Measurements from ENCODE around the gene MYO10. TPM values are rescaled to one million over a fixed set of nuclear protein-coding genes. Genes with fewer than 3 reads are reported as not detected.

The MYO10 gene
- polyA plus RNA-seq, 3 donors: 38.1 to 42.3 (median 38.2) TPM

GRCh38 chr5:16918891-16919671 is 17.0 kb downstream of the MYO10 start:
- DNase-seq (ENCODE audit: low read depth in 3 of 3, low spot score in 2 of 3): no peak

- no peak for DNase-seq (ENCODE audit: low read depth in 3 of 3, low spot score in 2 of 3)
Measured at GRCh38 chr5:16918156-16918555, 17.9 kb downstream of the MYO10 start.

GRCh38 chr5:16916262-16916878 is 19.7 kb downstream of the MYO10 start:
- no peak for DNase-seq (ENCODE audit: low read depth in 3 of 3, low spot score in 2 of 3)

- DNase-seq (ENCODE audit: low read depth in 3 of 3, low spot score in 2 of 3): no peak
Measured at GRCh38 chr5:16914584-16914983, 21.5 kb downstream of the MYO10 start.

GRCh38 chr5:16914108-16914435 is 22.0 kb downstream of the MYO10 start:
- DNase-seq (ENCODE audit: low read depth in 3 of 3, low spot score in 2 of 3): no peak

GRCh38 chr5:16913187-16914107 is 22.6 kb downstream of the MYO10 start:
- DNase-seq (ENCODE audit: low read depth in 3 of 3, low spot score in 2 of 3): no peak

GRCh38 chr5:16912080-16912479 is 24.0 kb downstream of the MYO10 start:
- no peak for DNase-seq (ENCODE audit: low read depth in 3 of 3, low spot score in 2 of 3)

GRCh38 chr5:16909464-16909863 is 26.6 kb downstream of the MYO10 start:
- DNase-seq (ENCODE audit: low read depth in 3 of 3, low spot score in 2 of 3): no peak

- no peak for DNase-seq (ENCODE audit: low read depth in 3 of 3, low spot score in 2 of 3)
Measured at GRCh38 chr5:16907270-16907669, 28.8 kb downstream of the MYO10 start.

GRCh38 chr5:16906255-16906654 is 29.8 kb downstream of the MYO10 start:
- no peak for DNase-seq (ENCODE audit: low read depth in 3 of 3, low spot score in 2 of 3)

- no peak for DNase-seq (ENCODE audit: low read depth in 3 of 3, low spot score in 2 of 3)
Measured at GRCh38 chr5:16903480-16904300, 32.4 kb downstream of the MYO10 start.

- DNase-seq (ENCODE audit: low read depth in 3 of 3, low spot score in 2 of 3): no peak
Measured at GRCh38 chr5:16902846-16903245, 33.2 kb downstream of the MYO10 start.

GRCh38 chr5:16901021-16901644 is 35.0 kb downstream of the MYO10 start:
- DNase-seq (ENCODE audit: low read depth in 3 of 3, low spot score in 2 of 3): no peak

GRCh38 chr5:16899171-16899570 is 36.9 kb downstream of the MYO10 start:
- DNase-seq (ENCODE audit: low read depth in 3 of 3, low spot score in 2 of 3): no peak

GRCh38 chr5:16897800-16898199 is 38.3 kb downstream of the MYO10 start:
- DNase-seq (ENCODE audit: low read depth in 3 of 3, low spot score in 2 of 3): no peak

GRCh38 chr5:16897284-16897704 is 38.8 kb downstream of the MYO10 start:
- no peak for DNase-seq (ENCODE audit: low read depth in 3 of 3, low spot score in 2 of 3)

GRCh38 chr5:16896767-16897166 is 39.3 kb downstream of the MYO10 start:
- no peak for DNase-seq (ENCODE audit: low read depth in 3 of 3, low spot score in 2 of 3)

GRCh38 chr5:16894236-16895057 is 41.6 kb downstream of the MYO10 start:
- no peak for DNase-seq (ENCODE audit: low read depth in 3 of 3, low spot score in 2 of 3)

GRCh38 chr5:16891033-16891432 is 45.1 kb downstream of the MYO10 start:
- no peak for DNase-seq (ENCODE audit: low read depth in 3 of 3, low spot score in 2 of 3)

All from right renal cortex interstitium (tissue), 3 donors.